ENCODE measurements around the gene MCRIP1. TPM values are rescaled to one million over a fixed set of nuclear protein-coding genes. Genes with fewer than 3 reads are reported as not detected.

Gene MCRIP1
- total RNA-seq, 1 donor from 2014 or later: 109 TPM

- intact Hi-C loops (cut with DNase I): no loop called here
- DNase-seq (ENCODE audit: missing footprints) (no peak), ATAC-seq (no peak)
Measured at GRCh38 chr17:81863833-81864768, 31.0 kb upstream of the MCRIP1 start.

- ATAC-seq (no peak), DNase-seq (ENCODE audit: missing footprints) (no peak)
- intact Hi-C loops (cut with DNase I): no loop called here
Measured at GRCh38 chr17:81863123-81863675, 30.1 kb upstream of the MCRIP1 start.

GRCh38 chr17:81860756-81861568 lies 27.9 kb upstream of the MCRIP1 start:
- peak; percentile 99 for DNase-seq (ENCODE audit: missing footprints)
- intact Hi-C loops (cut with DNase I): loop anchor here (1.0 kb wide), 2 partner anchors 28 to 40 kb away; partner anchors contain the start of gene MCRIP1
- ATAC-seq: peak; percentile 97

- DNase-seq (ENCODE audit: missing footprints) (no peak), ATAC-seq (no peak)
- intact Hi-C loops (cut with DNase I): loop anchor here (1.0 kb wide), 2 partner anchors 27 to 39 kb away; partner anchors contain the start of gene MCRIP1
Measured at GRCh38 chr17:81859906-81860755, 27.0 kb upstream of the MCRIP1 start, which contains the start of gene P4HB. Gene P4HB, minus strand, starts transcription at chr17:81860535. Its CDS starts 64 bp downstream, at chr17:81860471.

- DNase-seq (ENCODE audit: missing footprints) (no peak), ATAC-seq (no peak)
- intact Hi-C loops (cut with DNase I): no loop called here
Measured at GRCh38 chr17:81858967-81859905, 26.1 kb upstream of the MCRIP1 start.

- intact Hi-C loops (cut with DNase I): no loop called here
- ATAC-seq (no peak), DNase-seq (ENCODE audit: missing footprints) (no peak)
Measured at GRCh38 chr17:81858170-81858966, 25.3 kb upstream of the MCRIP1 start.

GRCh38 chr17:81854974-81855774 lies 22.1 kb upstream of the MCRIP1 start:
- ATAC-seq (peak; percentile 35), DNase-seq (ENCODE audit: missing footprints) (no peak)
- intact Hi-C loops (cut with DNase I): no loop called here

- intact Hi-C loops (cut with DNase I): no loop called here
- DNase-seq (ENCODE audit: missing footprints): no peak
- ATAC-seq: no peak
Measured at GRCh38 chr17:81852237-81852636, 19.1 kb upstream of the MCRIP1 start.

GRCh38 chr17:81851423-81851822 lies 18.3 kb upstream of the MCRIP1 start:
- intact Hi-C loops (cut with DNase I): no loop called here
- DNase-seq (ENCODE audit: missing footprints): no peak
- no peak for ATAC-seq

GRCh38 chr17:81849457-81849856 lies 16.4 kb upstream of the MCRIP1 start:
- intact Hi-C loops (cut with DNase I): no loop called here
- DNase-seq (ENCODE audit: missing footprints): no peak
- ATAC-seq: no peak

- DNase-seq (ENCODE audit: missing footprints) (no peak), ATAC-seq (no peak)
- intact Hi-C loops (cut with DNase I): no loop called here
Measured at GRCh38 chr17:81846743-81847689, 13.9 kb upstream of the MCRIP1 start.

- no peak for DNase-seq (ENCODE audit: missing footprints)
- intact Hi-C loops (cut with DNase I): no loop called here
- ATAC-seq: no peak
Measured at GRCh38 chr17:81845881-81846742, 13.0 kb upstream of the MCRIP1 start.

- intact Hi-C loops (cut with DNase I): no loop called here
- ATAC-seq (no peak), DNase-seq (ENCODE audit: missing footprints) (no peak)
Measured at GRCh38 chr17:81845361-81845760, 12.3 kb upstream of the MCRIP1 start.

- intact Hi-C loops (cut with DNase I): no loop called here
- ATAC-seq: no peak
Measured at GRCh38 chr17:81844887-81845286, 11.8 kb upstream of the MCRIP1 start.

More at GRCh38 chr17:81844887-81845286, 11.8 kb upstream of the MCRIP1 start:
- DNase-seq (ENCODE audit: missing footprints): no peak

Measured in Right ventricle myocardium inferior (tissue), 1 donor.